Endothelial cell of umbilical vein (primary cell): ENCODE measurements around the gene FIGNL2. TPM values are rescaled to one million over a fixed set of nuclear protein-coding genes. Genes with fewer than 3 reads are reported as not detected.

Source experiments
- BruUV-seq: library from RNA; stranded (reverse); fragments of 400-500 nt; replicated peaks from 2 replicates; lab custom pipeline; 2021; lab: Mats Ljungman, UMichigan
- CTCF ChIA-PET: fragments of 300-600, 350-600 bp; sonication (Branson Sonifier 250); formaldehyde crosslinking; loops from one replicate; lab custom pipeline; 2021; ENCODE audit warnings: antibody characterized with exemption, inconsistent platforms; lab: Charles Lee
- POLR2A ChIA-PET: fragments of 300-600, 350-600 bp; sonication (Branson Sonifier 250); formaldehyde crosslinking; loops from one replicate; lab custom pipeline; 2021; ENCODE audit warnings: antibody characterized with exemption, inconsistent platforms; lab: Charles Lee
- DNase-seq: peaks from one replicate; pipeline ENCODE4 v3.0.0-alpha.2; 2011; ENCODE audit warnings: low read depth, low spot score
- FAIRE-seq: peaks from 2 replicates; lab custom pipeline; 2011; peaks lifted over from hg19 to GRCh38; lab: Jason Lieb, UNC
- H2AFZ ChIP-seq: 2 replicates; pipeline ENCODE4 v1.6.0; 2012; ENCODE audit warnings: low read depth, low read length, control low read depth, inconsistent platforms
- H3K27ac ChIP-seq: 2 replicates; pipeline ENCODE4 v1.5.1; 2011; ENCODE audit warnings: low read depth, mild to moderate bottlenecking, control low read depth, low read length, moderate library complexity; ENCODE audit not compliant: insufficient read depth
- H3K27me3 ChIP-seq, 2 experiments: 2 replicates each; pipeline versions ENCODE4 v1.6.0 to v1.6.1; 2011; ENCODE audit warnings: low read length in 2 of 2, mixed read lengths in 1 of 2; ENCODE audit not compliant: control insufficient read depth in 2 of 2, insufficient read depth in 2 of 2
- H3K36me3 ChIP-seq, 2 experiments: 2 replicates in 1 of 2; 3 replicates in 1 of 2; pipeline ENCODE4 v1.5.1; 2011; ENCODE audit warnings: low read length in 2 of 2, mild to moderate bottlenecking in 1 of 2, moderate library complexity in 1 of 2; ENCODE audit not compliant: control insufficient read depth in 2 of 2, insufficient read depth in 2 of 2; ENCODE audit errors: extremely low read depth in 1 of 2
- H3K4me1 ChIP-seq: 3 replicates; pipeline ENCODE4 v1.5.1; 2011; ENCODE audit warnings: mild to moderate bottlenecking, low read length; ENCODE audit not compliant: control insufficient read depth, insufficient read depth; ENCODE audit errors: extremely low read depth
- H3K4me2 ChIP-seq: 2 replicates; pipeline ENCODE4 v1.6.1; 2011; ENCODE audit warnings: low read length, control low read depth, mixed read lengths; ENCODE audit not compliant: insufficient read depth
- H3K4me3 ChIP-seq, 3 experiments: fragments of 200-600 bp in 1 of 3; sonication (generic), shearing (Covaris generic) in 1 of 3; replicated peaks in 1 of 3; 2 replicates each; pipeline ENCODE4 v1.5.1; 2011 to 2016; ENCODE audit warnings: control low read depth in 3 of 3, low read length in 3 of 3, mild to moderate bottlenecking in 2 of 3, inconsistent platforms in 1 of 3, low read depth in 1 of 3, moderate library complexity in 1 of 3; ENCODE audit not compliant: insufficient read depth in 1 of 3
- H3K79me2 ChIP-seq: 2 replicates; pipeline ENCODE4 v1.6.0; 2012; ENCODE audit warnings: low read length, inconsistent platforms; ENCODE audit not compliant: control insufficient read depth, insufficient read depth
- H3K9ac ChIP-seq: replicated peaks from 2 replicates; pipeline ENCODE3; 2011; ENCODE audit warnings: low read length, control low read depth; ENCODE audit not compliant: insufficient read depth; ENCODE audit errors: extremely low read depth
- H3K9me1 ChIP-seq: replicated peaks from 3 replicates; pipeline ENCODE4 v1.6.0; 2011; ENCODE audit warnings: mild to moderate bottlenecking, low read length; ENCODE audit not compliant: control insufficient read depth, insufficient read depth; ENCODE audit errors: extremely low read depth
- H3K9me3 ChIP-seq: replicated peaks from 2 replicates; pipeline ENCODE4 v1.5.1; 2012; ENCODE audit warnings: low read length, inconsistent platforms; ENCODE audit not compliant: control insufficient read depth, insufficient read depth
- H4K20me1 ChIP-seq: replicated peaks from 2 replicates; pipeline ENCODE3; 2011; ENCODE audit warnings: mild to moderate bottlenecking, low read length; ENCODE audit not compliant: control insufficient read depth, insufficient read depth; ENCODE audit errors: extremely low read depth
- CTCF ChIP-seq, 2 donors: IDR thresholded peaks; 1 replicate in 1 of 2; 2 replicates in 1 of 2; pipeline ENCODE4 v1.5.1; 2011; ENCODE audit warnings: low read length in 2 of 2, mild to moderate bottlenecking in 2 of 2, moderate library complexity in 2 of 2, control low read depth in 1 of 2, inconsistent platforms in 1 of 2, low read depth in 1 of 2; ENCODE audit not compliant: insufficient read depth in 1 of 2; ENCODE audit errors: extremely low read depth in 1 of 2
- EZH2 ChIP-seq: IDR thresholded peaks from 2 replicates; pipeline ENCODE4 v1.6.1; 2012; ENCODE audit warnings: borderline replicate concordance, low read depth, mild to moderate bottlenecking, moderate library complexity, low read length, inconsistent platforms; ENCODE audit not compliant: severe bottlenecking
- FOS ChIP-seq: IDR thresholded peaks from 2 replicates; pipeline ENCODE4 v1.6.1; 2011; ENCODE audit warnings: mild to moderate bottlenecking, low read length, moderate library complexity, borderline replicate concordance; ENCODE audit not compliant: insufficient read depth
- GATA2 ChIP-seq: IDR thresholded peaks from 2 replicates; pipeline ENCODE4 v1.7.0; 2011; ENCODE audit warnings: low read depth, mild to moderate bottlenecking, moderate library complexity, mixed read lengths, low read length; ENCODE audit not compliant: insufficient read length, insufficient read depth
- JUN ChIP-seq: IDR thresholded peaks from 2 replicates; pipeline ENCODE4 v1.6.1; 2011; ENCODE audit warnings: borderline replicate concordance, low read depth; ENCODE audit not compliant: insufficient read length, insufficient read depth
- MAX ChIP-seq: IDR thresholded peaks from 2 replicates; pipeline ENCODE4 v1.6.1; 2011; ENCODE audit not compliant: insufficient read depth, insufficient read length
- MYC ChIP-seq: IDR thresholded peaks from one replicate; pipeline ENCODE4 v1.6.1; 2011; ENCODE audit warnings: mild to moderate bottlenecking, low read depth, low read length
- POLR2A ChIP-seq: IDR thresholded peaks from 2 replicates; pipeline ENCODE4 v1.6.1; 2012; ENCODE audit warnings: low read depth, mild to moderate bottlenecking, control low read depth, low read length
- POLR2AphosphoS5 ChIP-seq: IDR thresholded peaks from 2 replicates; pipeline ENCODE4 v1.6.1; 2012; ENCODE audit warnings: low read depth, mild to moderate bottlenecking, control low read depth, low read length, moderate library complexity; ENCODE audit not compliant: insufficient read depth
- dilution Hi-C: fragments of 300-500 bp; cut with MboI; formaldehyde crosslinking; loops from one replicate; pipeline ENCODE4 v1.15.0; 2019; ENCODE audit warnings: low sequenced_read_pairs; ENCODE audit not compliant: extremely low pct_ligation_motif_present
- intact Hi-C: fragments of 100-400 bp; cut with micrococcal nuclease; formaldehyde crosslinking; loops from one replicate; pipeline ENCODE4 v1.10.0; 2022
- polyA plus RNA-seq, 4 experiments: library from polyadenylated mRNA; depleted of rRNA in 3 of 4; stranded (reverse) in 3 of 4; unstranded in 1 of 4; fragments of >200 nt; gene quantifications; 2 replicates each; pipeline versions ENCODE4 v1.2.1 to v1.2.3, GENCODE V29; 2011 to 2012; ENCODE audit warnings: missing spikeins in 1 of 4
- total RNA-seq: library from RNA; stranded (reverse); gene quantifications from 2 replicates; pipeline ENCODE4 v1.2.3, GENCODE V29; 2021

The FIGNL2 gene
- total and polyA plus RNA-seq, 2 donors (not counting 3 experiments of a cell fraction or from before 2014, with no cell fraction given), result 1.4 to 2.4 TPM

GRCh38 chr12:51788876-51789275, 59.6 kb downstream of the FIGNL2 start:
- H3K27ac ChIP-seq, result no peak overlapping the region
- no peak for DNase-seq

More at GRCh38 chr12:51788876-51789275, 59.6 kb downstream of the FIGNL2 start:
- intact Hi-C loops (no loop called here), dilution Hi-C loops (no loop called here)
- TF ChIP-seq JUN (no peak), MAX (no peak), CTCF (IDR thresholded peaks at IDR 0.05; ENCODE audit: extremely low read depth in 1 of 2, insufficient read depth in 1 of 2, low read depth in 1 of 2, low read length in 2 of 2) (no peak), FOS (no peak), POLR2A (no peak), GATA2 (no peak), EZH2 (no peak), MYC (no peak), POLR2AphosphoS5 (no peak)
- Histone ChIP-seq H3K79me2 (no peaks in the 10 kb centered on the region), H3K4me3 (no peak overlapping the region), H3K9ac (no peak overlapping the region), H3K27me3 (no peaks in the 10 kb centered on the region), H3K9me3 (no peaks in the 10 kb centered on the region), H3K36me3 (peaks cover 7 to 12% of the 10 kb centered on the region in 2 experiments), H2AFZ (no peak overlapping the region), H4K20me1 (no peaks in the 10 kb centered on the region), H3K9me1 (no peaks in the 10 kb centered on the region), H3K4me1 (no peaks in the 10 kb centered on the region), H3K4me2 (no peak overlapping the region)
- ChIA-PET CTCF (interaction anchor here (1.7 kb wide), 1 partner anchor 10 kb away, joined by 3 read pairs; no protein-coding TSS in a partner anchor), POLR2A (no interaction called here)
- no TSS peak for BruUV-seq
- no peak for FAIRE-seq
